Activated CD4-positive, alpha-beta memory T cell treated with anti-CD3 and anti-CD28 coated beads, Interleukin-2, amount 10 ng/mL, durations not matched to agents 7 days and 5 days (primary cell): ENCODE measurements around the gene PLEKHG4. TPM values are rescaled to one million over a fixed set of nuclear protein-coding genes. Genes with fewer than 3 reads are reported as not detected.

Experiments used
- CTCF ChIA-PET: fragments of 350-600 bp; sonication (Branson Sonifier 250); formaldehyde crosslinking; loops from one replicate; lab custom pipeline; 2021; ENCODE audit warnings: antibody characterized with exemption, inconsistent platforms; lab: Charles Lee
- POLR2A ChIA-PET: fragments of 350-600 bp; sonication (Branson Sonifier 250); formaldehyde crosslinking; loops from one replicate; lab custom pipeline; 2021; ENCODE audit warnings: antibody characterized with exemption; lab: Charles Lee
- DNase-seq: peaks from one replicate; pipeline ENCODE4 v3.0.0-alpha.2; 2020
- H3K27ac Mint-ChIP-seq: one replicate; pipeline ENCODE4 v1.8.0; 2021; ENCODE audit warnings: mild to moderate bottlenecking, mixed read lengths
- H3K27me3 Mint-ChIP-seq: one replicate; pipeline ENCODE4 v1.8.0; 2021; ENCODE audit warnings: mixed read lengths
- H3K36me3 Mint-ChIP-seq: one replicate; pipeline ENCODE4 v1.8.0; 2021; ENCODE audit warnings: low read depth, mixed read lengths
- H3K4me1 Mint-ChIP-seq: one replicate; pipeline ENCODE4 v1.8.0; 2021; ENCODE audit warnings: mixed read lengths
- H3K4me3 Mint-ChIP-seq: one replicate; pipeline ENCODE4 v1.8.0; 2021; ENCODE audit warnings: mild to moderate bottlenecking, mixed read lengths
- H3K9me3 Mint-ChIP-seq: one replicate; pipeline ENCODE4 v1.8.0; 2021; ENCODE audit warnings: mixed read lengths
- total RNA-seq, 2 experiments: library from RNA; stranded (reverse); gene quantifications; one replicate each; pipeline ENCODE4 v1.2.3, GENCODE V29; 2021

PLEKHG4 gene
- total RNA-seq, 2 experiments from 2014 or later: 9.2 to 10.9 TPM

DNA sequence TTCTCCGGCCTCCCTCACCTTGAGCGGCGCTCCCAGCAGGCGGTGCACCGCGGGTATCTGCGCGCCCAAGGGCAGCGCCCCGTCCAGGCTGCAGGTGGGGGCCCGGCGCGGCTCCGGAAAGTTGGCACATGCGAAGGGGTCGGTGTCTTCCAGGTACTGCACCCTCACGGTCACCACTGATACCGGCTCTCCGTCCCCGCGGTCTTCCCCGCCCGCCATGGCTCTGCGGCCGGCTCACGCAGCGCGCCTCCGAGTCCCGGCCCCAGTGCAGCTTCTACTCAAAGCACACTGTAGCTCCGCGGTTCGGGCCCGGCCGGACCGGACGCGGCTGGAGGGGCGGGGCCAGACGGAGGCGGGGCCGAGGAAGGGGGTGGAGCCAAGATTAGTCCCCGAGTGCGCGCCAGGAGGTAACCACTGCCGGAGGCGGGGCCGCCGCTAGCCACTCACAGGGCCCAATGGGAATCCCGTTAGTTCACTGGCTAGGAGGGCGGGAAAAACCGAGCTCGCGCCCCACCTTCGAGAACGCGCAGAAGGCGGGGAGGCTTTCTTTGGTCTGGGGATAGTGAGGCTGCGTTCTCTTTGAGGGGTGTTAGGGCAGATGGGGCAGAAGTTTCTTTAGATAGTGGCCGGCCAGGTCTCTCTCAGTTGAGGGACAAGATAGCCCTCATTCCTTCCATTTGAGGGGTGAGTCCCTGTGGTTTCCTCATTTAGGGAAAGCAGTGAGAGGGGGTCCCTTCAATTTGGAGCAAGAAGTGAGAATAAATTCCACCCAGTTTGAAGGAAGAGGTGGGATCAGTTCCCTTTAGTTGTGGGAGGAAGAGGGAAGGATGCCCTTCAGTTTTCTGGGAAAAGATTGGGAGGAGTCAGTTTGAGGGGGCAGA, 31.9 kb upstream of the PLEKHG4 start, which contains the start of gene FHOD1:
Gene FHOD1 (minus strand): TSS at position 290 of the 881 bp plus-strand sequence. CDS start 71 bp downstream, at position 219.
- Mint-ChIP-seq H3K27ac (peak within 1 kb of the TSS; percentile 86), H3K36me3 (peaks cover 6% of the 10 kb centered on the region)

DNA sequence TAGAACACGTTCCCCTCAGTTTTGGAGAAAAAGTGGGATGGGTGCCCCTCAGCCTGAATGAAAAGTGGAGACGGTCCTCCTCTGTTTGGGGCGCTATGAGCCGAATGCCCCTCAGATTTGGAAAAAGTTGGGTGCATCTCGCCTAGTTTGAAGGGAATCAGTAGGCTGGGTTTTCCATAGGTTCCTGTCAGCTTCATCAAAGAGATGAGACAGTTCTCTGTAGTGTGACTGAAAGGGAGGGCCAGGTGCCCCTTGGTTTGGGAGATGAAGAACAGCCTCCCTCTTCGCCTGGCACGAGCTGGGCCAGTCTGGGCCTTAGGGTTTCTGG, 31.3 kb upstream of the PLEKHG4 start:
- peak overlapping the region; percentile 85 for H3K4me3 Mint-ChIP-seq
- peak overlapping the region; percentile 86 for H3K27ac Mint-ChIP-seq
- CTCF ChIA-PET: interaction anchor here (0.7 to 5.0 kb wide), 17 partner anchors 9 to 270 kb away, joined by 3 to 58 read pairs (median 4); partner anchors contain the start of genes ATP6V0D1, PLEKHG4 and TMEM208
- H3K36me3 Mint-ChIP-seq: peaks cover 6% of the 10 kb centered on the region
- POLR2A ChIA-PET: interaction anchor here (0.6 to 15.4 kb wide), 13 partner anchors 13 to 667 kb away, joined by 3 to 187 read pairs (median 6); partner anchors contain the start of genes ATP6V0D1, CIAO2B, CTCF and MATCAP1
- H3K4me1 Mint-ChIP-seq: peaks cover 49% of the 10 kb centered on the region
- H3K27me3 Mint-ChIP-seq: peaks cover 17% of the 10 kb centered on the region
- no peak for DNase-seq
- H3K9me3 Mint-ChIP-seq: no peaks in the 10 kb centered on the region

More for the DNA sequence above, 31.9 kb upstream of the PLEKHG4 start, which contains the start of gene FHOD1:
- Mint-ChIP-seq H3K9me3 (no peaks in the 10 kb centered on the region), H3K27me3 (peaks cover 17% of the 10 kb centered on the region), H3K4me3 (peak within 1 kb of the TSS; percentile 85), H3K4me1 (peaks cover 51% of the 10 kb centered on the region)
- POLR2A ChIA-PET: interaction anchor here (0.6 to 15.4 kb wide), 16 partner anchors 13 to 668 kb away, joined by 3 to 187 read pairs (median 5); partner anchors contain the start of genes ATP6V0D1, CIAO2B, CTCF and MATCAP1
- CTCF ChIA-PET: interaction anchor here (0.7 to 5.0 kb wide), 17 partner anchors 8 to 269 kb away, joined by 3 to 58 read pairs (median 4); partner anchors contain the start of genes ATP6V0D1, E2F4, PLEKHG4 and TMEM208
- DNase-seq: peak; percentile 99

DNA sequence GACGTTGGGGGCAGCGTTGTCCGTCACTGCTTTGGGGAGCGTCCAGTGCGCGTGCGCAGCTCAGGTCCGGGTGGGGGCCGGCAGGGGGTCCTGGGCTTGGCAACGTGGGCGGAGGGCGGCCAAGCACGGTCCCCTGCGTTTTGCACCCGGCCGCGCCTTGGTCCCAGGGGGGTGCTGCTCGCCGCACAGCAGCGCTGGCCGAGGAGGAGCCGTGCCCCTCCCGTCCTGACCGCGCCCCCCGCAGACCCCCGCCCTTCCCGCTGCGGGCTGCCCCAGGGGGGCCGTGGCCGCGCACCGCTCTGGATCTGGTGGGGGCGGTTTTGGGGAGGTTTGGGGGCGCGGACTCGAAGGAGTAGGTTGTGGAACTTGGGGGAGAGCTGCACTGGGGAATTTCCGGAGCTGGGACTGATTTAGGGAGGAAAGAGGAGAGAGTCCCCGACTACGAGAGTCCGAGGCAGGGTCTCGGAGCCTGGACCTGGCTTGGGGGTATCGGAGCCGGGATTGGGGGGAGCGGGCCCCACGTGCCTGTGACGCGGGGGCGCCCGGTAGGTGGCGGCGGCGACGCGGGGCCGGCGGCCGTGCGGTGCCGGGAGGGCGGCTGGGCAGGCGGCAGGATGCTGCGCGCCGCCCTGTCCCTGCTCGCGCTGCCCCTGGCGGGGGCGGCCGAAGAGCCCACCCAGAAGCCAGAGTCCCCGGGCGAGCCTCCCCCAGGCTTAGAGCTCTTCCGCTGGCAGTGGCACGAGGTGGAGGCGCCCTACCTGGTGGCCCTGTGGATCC, 30.7 kb upstream of the PLEKHG4 start, which contains the start of gene SLC9A5:
Gene SLC9A5 (plus strand): TSS at position 579 of the 777 bp plus-strand sequence. CDS start 36 bp downstream, at position 615.
- Mint-ChIP-seq H3K27me3 (peaks cover 17% of the 10 kb centered on the region), H3K36me3 (peaks cover 6% of the 10 kb centered on the region), H3K27ac (peak within 1 kb of the TSS; percentile 86), H3K9me3 (no peaks in the 10 kb centered on the region), H3K4me1 (peaks cover 45% of the 10 kb centered on the region), H3K4me3 (peak within 1 kb of the TSS; percentile 85)
- ChIA-PET CTCF (interaction anchor here (1.0 to 5.0 kb wide), 9 partner anchors 9 to 231 kb away, joined by 3 to 58 read pairs (median 6); partner anchors contain the start of genes PLEKHG4 and TMEM208), POLR2A (interaction anchor here (0.5 to 15.4 kb wide), 11 partner anchors 12 to 319 kb away, joined by 3 to 187 read pairs (median 6); partner anchors contain the start of genes ATP6V0D1, MATCAP1 and TMEM208)
- DNase-seq: peak; percentile 47

DNA sequence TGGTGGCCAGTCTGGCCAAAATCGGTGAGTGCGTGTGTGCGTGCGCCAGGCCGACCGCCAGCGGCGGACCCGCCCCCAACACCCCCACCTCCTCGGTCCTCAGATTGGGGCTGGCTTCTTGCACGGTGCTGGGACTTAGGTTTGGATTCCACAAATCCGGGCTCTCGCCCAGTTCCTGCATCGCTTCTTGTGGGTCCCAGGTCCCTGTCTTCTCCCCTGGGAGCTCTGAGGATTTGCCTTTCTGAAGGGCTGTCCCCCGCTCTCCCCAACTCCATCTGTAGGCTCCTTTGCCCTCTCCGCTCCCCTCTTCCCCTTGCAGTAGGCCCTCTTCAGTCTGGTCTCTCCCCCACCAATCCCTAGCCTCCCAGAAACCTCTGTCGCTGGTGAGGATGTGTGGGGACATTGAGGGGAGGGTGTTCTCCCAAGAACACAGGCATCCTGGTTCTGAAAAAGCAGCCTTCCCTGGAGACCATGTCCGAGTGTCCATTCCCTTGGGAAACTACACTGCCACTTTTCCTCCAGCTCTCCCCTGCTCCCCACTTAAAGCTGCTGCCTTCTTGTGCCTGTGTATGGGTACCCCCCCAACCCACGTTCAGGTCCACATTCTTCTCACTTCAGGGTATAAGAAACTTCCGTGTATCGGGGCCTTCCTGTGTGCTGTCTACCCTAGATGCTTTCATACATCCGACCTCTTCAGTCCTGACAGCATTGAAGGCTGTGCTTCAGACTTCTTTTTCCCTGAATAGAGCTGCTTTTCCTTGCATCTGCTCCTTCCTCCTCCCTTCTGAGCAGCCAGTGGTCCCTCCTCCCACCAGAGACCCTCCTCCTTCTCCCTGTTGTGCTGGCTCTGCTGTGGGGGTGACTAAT, 29.9 kb upstream of the PLEKHG4 start:
- no peak for DNase-seq
- Mint-ChIP-seq H3K4me1 (peaks cover 37% of the 10 kb centered on the region), H3K27me3 (peaks cover 17% of the 10 kb centered on the region), H3K36me3 (peaks cover 6% of the 10 kb centered on the region), H3K4me3 (peak overlapping the region; percentile 56), H3K27ac (no peak overlapping the region), H3K9me3 (no peaks in the 10 kb centered on the region)
- CTCF ChIA-PET: interaction anchor here (1.0 to 2.0 kb wide), 5 partner anchors 8 to 232 kb away, joined by 3 to 6 read pairs (median 5); partner anchors contain the start of gene TMEM208
- POLR2A ChIA-PET: interaction anchor here (0.5 to 15.4 kb wide), 7 partner anchors 11 to 318 kb away, joined by 3 to 187 read pairs (median 6); partner anchors contain the start of genes MATCAP1 and TMEM208

DNA sequence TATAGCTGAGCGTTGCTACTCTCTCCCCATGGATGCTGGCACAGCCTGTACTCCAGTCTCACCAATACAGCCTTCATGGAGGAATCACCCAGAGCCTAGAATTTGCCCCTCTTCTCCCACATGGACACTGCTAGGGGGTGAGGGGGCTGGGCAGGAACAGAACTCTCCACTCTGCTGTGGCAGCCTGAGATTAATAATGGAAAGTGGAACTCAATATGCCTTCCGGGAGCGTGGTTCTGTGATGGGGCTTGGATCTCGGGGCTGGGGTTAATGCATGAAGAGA, 29.3 kb upstream of the PLEKHG4 start:
- Mint-ChIP-seq H3K9me3 (no peaks in the 10 kb centered on the region), H3K4me3 (peak overlapping the region; percentile 56), H3K36me3 (peaks cover 3% of the 10 kb centered on the region), H3K4me1 (peaks cover 31% of the 10 kb centered on the region), H3K27ac (no peak overlapping the region), H3K27me3 (peaks cover 17% of the 10 kb centered on the region)
- DNase-seq: no peak
- CTCF ChIA-PET: interaction anchor here (1.6 kb wide), 1 partner anchor 24 kb away, joined by 5 read pairs; the partner anchor contains the start of gene TMEM208
- POLR2A ChIA-PET: interaction anchor here (1.6 kb wide), 1 partner anchor 10 kb away, joined by 6 read pairs; no protein-coding TSS in a partner anchor

DNA sequence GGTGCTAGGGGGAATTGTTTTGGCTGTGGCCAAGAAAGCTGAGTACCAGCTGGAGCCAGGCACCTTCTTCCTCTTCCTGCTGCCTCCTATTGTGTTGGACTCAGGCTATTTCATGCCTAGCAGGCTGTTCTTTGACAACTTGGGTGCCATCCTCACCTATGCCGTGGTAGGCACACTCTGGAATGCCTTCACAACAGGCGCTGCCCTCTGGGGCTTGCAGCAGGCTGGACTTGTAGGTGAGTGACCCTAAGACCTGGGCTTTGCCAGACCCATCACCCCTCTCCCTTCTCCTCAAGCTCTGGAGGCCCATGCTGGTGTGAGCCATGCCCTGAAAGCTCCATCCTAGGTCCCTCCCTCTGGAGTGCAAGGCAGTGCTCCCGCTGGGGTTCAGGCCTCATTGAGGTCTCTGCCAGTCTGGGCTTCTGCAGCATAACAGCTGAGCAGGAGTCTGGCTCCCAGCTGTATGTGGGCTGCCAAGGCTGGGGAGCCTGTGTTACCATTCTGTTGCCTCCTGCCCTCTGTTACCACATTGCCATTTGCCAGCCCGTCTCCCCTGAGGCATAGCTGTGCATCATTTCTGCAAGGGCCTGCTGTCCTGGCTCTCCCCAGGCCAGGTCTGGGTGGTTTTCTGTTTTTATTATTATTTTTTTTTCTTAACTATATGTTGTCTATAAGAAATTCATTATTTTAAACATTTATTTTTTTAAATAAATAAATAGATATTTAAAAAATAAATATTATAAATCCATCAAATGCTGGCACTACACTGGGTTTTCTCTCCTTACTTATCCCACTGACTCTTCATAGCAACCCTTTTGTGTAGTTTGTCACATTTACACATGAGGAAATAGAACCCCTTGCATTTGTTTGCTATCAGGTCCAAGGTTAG, 26.5 kb upstream of the PLEKHG4 start:
- Mint-ChIP-seq H3K36me3 (no peaks in the 10 kb centered on the region), H3K27ac (no peak overlapping the region), H3K4me3 (no peak overlapping the region), H3K27me3 (peaks cover 13% of the 10 kb centered on the region), H3K4me1 (peaks cover 19% of the 10 kb centered on the region), H3K9me3 (no peaks in the 10 kb centered on the region)
- ChIA-PET CTCF (no interaction called here), POLR2A (no interaction called here)
- no peak for DNase-seq

DNA sequence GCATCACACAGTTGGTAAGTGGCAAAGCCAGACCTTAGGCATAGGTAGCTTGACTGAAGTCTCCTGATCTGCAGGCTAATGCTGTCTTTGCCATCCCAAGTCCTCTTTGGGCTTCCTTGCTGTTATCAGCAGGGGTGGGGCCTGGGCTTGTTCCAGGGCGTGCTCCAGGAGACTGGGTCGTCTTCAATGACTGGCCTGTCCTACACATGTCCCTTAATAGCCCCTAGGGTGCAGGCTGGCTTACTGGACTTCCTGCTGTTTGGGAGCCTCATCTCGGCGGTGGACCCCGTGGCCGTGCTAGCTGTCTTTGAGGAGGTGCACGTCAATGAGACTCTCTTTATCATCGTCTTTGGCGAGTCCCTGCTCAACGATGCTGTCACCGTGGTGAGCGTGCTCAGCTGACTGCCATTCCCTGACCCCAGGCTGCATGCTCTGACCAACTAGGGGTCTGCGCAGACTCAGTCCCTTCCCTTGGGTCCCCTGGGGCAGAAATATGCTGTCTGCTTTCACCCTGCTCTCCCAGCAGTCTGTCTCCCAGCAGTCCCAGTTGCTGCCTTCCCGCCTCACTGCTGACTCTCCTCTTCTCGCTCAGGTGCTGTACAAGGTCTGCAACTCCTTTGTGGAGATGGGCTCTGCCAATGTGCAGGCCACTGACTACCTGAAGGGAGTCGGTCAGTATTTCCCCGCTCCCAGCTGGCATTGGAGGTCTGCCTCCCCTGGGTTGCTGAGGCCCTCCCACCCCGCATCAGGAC, 24.4 kb upstream of the PLEKHG4 start:
- ChIA-PET CTCF (no interaction called here), POLR2A (no interaction called here)
- H3K27ac Mint-ChIP-seq: no peak overlapping the region
- peaks cover 2% of the 10 kb centered on the region for H3K4me1 Mint-ChIP-seq
- H3K9me3 Mint-ChIP-seq: no peaks in the 10 kb centered on the region
- H3K27me3 Mint-ChIP-seq: peaks cover 4% of the 10 kb centered on the region
- H3K4me3 Mint-ChIP-seq: no peak overlapping the region
- no peaks in the 10 kb centered on the region for H3K36me3 Mint-ChIP-seq
- DNase-seq: no peak

DNA sequence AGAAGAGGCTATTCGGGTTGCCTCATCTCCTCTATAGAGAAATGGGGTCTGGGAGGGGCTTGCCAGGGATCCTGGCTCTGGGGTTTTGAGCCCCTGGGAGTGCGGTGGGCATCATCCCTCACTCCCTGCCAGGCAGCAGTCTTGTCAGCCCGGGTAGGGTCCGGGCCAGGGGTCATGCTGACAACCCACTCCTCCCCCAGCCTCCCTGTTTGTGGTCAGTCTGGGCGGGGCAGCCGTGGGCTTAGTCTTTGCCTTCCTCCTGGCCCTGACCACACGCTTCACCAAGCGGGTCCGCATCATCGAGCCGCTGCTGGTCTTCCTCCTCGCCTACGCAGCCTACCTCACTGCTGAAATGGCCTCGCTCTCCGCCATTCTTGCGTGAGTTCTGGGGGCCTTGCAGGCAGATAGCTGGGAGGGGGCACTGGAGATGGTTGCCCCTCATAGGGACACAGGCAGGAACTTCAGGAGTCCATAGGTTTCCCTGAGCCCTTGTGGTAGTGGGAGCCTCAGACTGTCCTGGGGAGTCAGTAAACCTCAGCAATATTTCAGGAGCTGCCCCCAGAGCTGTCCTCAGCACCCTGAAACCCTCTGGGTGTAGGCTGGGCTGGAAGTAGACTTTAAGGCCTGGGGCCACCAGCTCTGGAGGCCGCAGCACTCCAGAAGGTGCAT, 23.6 kb upstream of the PLEKHG4 start:
- Mint-ChIP-seq H3K4me3 (no peak overlapping the region), H3K9me3 (no peaks in the 10 kb centered on the region), H3K27me3 (no peaks in the 10 kb centered on the region), H3K4me1 (no peaks in the 10 kb centered on the region), H3K36me3 (no peaks in the 10 kb centered on the region), H3K27ac (no peak overlapping the region)
- ChIA-PET POLR2A (no interaction called here), CTCF (no interaction called here)
- no peak for DNase-seq

DNA sequence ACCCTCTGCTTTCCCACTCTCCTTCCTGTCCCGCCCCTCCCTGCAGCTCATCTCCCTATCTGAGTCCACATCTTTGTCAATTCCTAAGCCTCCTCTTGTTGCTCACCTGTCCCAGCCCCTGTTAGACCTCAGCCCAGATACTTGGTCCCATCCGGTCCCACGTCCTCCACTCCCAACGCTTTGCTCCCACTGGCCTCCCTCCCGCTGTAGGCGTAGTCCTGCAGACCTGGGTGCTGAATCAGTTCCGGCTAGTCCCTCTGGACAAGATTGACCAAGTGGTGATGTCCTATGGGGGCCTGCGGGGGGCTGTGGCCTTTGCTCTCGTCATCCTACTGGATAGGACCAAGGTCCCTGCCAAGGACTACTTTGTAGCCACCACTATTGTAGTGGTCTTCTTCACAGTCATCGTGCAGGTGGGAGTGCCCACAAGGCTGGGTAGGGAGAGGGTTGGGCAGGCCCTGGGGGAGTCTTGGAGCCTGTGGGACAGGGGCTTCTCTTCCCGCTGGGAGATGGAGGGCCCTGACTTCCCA, 22.6 kb upstream of the PLEKHG4 start:
- Mint-ChIP-seq H3K27me3 (no peaks in the 10 kb centered on the region), H3K4me3 (no peak overlapping the region), H3K27ac (no peak overlapping the region), H3K9me3 (no peaks in the 10 kb centered on the region), H3K36me3 (no peaks in the 10 kb centered on the region), H3K4me1 (no peaks in the 10 kb centered on the region)
- DNase-seq: no peak
- ChIA-PET CTCF (no interaction called here), POLR2A (interaction anchor here (1.1 kb wide), 1 partner anchor 30 kb away, joined by 4 read pairs; the partner anchor contains the start of gene TMEM208)
